WERI-Rb-1 (cell line): ENCODE results near the gene NKG7.
A peak's percentile ranks its signal among the peaks of the same experiment; 100 is the strongest.

Source experiments
- DNase-seq: peaks from one replicate; pipeline ENCODE4 v3.0.0-alpha.2; 2020
- H3K27ac ChIP-seq: fragments of 250-450 bp; sonication (Bioruptor Pico); 2 replicates; pipeline ENCODE4 v1.5.1; 2020; ENCODE audit warnings: mild to moderate bottlenecking, moderate library complexity
- H3K27me3 ChIP-seq: fragments of 250-450 bp; sonication (Bioruptor Pico); 2 replicates; pipeline ENCODE4 v1.5.1; 2021; ENCODE audit warnings: mild to moderate bottlenecking, low read depth, moderate library complexity; ENCODE audit not compliant: insufficient read depth, severe bottlenecking
- H3K36me3 ChIP-seq: fragments of 250-450 bp; sonication (Bioruptor Pico); 2 replicates; pipeline ENCODE4 v1.5.1; 2020; ENCODE audit warnings: mild to moderate bottlenecking, moderate library complexity
- H3K4me3 ChIP-seq: 2 replicates; pipeline ENCODE4 v1.5.1; 2011; ENCODE audit warnings: low read depth, mild to moderate bottlenecking, control low read depth, low read length
- H3K9me3 ChIP-seq: fragments of 250-450 bp; sonication (Bioruptor Pico); 2 replicates; pipeline ENCODE4 v1.5.1; 2021; ENCODE audit warnings: mild to moderate bottlenecking, moderate library complexity; ENCODE audit not compliant: severe bottlenecking
- TF ChIP-seq, protein P1 (sequence below): IDR thresholded peaks from 2 replicates; pipeline ENCODE4 v1.5.1; 2011; ENCODE audit warnings: low read depth, mild to moderate bottlenecking, control low read depth, inconsistent platforms, low read length

Gene NKG7

DNA sequence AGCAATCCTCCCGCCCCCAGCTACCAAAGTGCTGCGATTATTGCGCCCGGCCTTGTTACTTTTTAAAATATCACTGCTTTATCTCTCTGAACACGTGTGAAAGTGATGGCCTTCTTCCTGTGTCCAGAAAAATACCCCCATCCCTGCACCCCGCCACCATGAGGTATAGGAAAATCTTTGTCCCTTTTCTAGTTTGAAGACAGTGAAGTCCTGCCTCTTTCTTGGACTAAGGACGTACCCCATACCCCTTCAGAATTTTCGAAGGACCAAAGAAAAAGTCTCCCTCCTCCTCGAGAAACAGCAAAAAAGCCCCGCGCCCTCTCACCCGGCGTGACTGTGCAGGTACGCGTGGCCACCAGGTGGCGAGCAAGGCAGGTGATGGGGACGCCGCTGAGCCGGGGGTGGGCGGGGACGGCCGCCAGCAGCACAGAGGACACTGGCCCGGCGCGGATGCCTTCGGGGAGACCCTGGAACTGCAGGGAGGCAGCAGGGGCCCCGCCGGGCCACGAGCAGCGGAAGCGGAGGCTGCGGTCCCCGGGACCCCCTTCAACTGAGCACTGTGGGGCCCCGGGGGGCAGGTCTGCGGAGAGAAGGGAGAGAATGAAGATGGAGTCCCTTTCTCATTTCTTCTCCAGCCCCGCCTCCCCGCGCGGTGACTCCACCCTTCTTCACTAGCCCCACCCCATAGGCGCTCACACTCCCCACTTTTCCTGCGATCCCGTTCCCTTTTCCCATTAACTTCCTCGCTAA lies 33.7 kb downstream of the NKG7 start:
- H3K27ac ChIP-seq = peak overlapping the region; percentile 50
- TF ChIP-seq, protein P1, sequence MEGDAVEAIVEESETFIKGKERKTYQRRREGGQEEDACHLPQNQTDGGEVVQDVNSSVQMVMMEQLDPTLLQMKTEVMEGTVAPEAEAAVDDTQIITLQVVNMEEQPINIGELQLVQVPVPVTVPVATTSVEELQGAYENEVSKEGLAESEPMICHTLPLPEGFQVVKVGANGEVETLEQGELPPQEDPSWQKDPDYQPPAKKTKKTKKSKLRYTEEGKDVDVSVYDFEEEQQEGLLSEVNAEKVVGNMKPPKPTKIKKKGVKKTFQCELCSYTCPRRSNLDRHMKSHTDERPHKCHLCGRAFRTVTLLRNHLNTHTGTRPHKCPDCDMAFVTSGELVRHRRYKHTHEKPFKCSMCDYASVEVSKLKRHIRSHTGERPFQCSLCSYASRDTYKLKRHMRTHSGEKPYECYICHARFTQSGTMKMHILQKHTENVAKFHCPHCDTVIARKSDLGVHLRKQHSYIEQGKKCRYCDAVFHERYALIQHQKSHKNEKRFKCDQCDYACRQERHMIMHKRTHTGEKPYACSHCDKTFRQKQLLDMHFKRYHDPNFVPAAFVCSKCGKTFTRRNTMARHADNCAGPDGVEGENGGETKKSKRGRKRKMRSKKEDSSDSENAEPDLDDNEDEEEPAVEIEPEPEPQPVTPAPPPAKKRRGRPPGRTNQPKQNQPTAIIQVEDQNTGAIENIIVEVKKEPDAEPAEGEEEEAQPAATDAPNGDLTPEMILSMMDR = peak; percentile 72
- DNase-seq = peak; percentile 88
- H3K36me3 ChIP-seq = no peaks in the 10 kb centered on the region
- H3K27me3 ChIP-seq = no peaks in the 10 kb centered on the region
- H3K4me3 ChIP-seq = peak overlapping the region; percentile 49
- H3K9me3 ChIP-seq = no peaks in the 10 kb centered on the region

DNA sequence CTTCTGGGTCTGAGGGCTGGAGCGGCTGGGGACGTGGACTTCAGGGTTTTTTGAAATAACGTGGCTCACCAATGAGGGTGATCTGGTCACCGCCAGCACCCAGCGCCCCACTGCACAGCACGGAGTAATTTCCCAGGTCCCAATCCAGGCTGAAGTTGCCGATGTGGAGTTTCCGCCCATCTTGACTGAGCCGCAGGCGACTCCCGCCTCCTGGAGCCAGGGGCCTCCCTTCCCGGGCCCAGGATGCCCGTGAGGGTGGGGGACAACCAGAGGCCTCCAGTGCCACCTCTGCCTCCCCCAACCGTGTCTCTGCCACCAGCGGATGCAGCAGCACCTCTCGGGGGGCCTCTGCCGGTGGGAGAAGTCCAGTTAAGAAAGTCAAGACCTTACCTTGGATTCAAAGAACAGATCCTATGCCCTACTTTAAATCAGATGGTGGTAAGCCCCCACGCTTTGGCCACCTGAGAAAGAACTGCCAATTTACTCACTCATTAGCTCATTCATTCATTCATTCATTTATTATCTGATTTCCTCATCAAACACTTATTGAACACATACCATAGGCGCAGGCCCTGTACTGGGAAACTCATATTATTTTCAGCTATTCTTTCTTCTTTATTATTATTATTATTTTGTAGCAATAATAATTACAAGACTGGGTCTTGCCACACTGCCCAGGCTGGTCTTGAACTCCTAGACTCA lies 34.4 kb downstream of the NKG7 start:
- Histone ChIP-seq H3K9me3 (no peaks in the 10 kb centered on the region), H3K27ac (no peak overlapping the region), H3K4me3 (no peak overlapping the region), H3K36me3 (no peaks in the 10 kb centered on the region), H3K27me3 (no peaks in the 10 kb centered on the region)
- DNase-seq = no peak
- TF ChIP-seq, protein P1 = no peak

DNA sequence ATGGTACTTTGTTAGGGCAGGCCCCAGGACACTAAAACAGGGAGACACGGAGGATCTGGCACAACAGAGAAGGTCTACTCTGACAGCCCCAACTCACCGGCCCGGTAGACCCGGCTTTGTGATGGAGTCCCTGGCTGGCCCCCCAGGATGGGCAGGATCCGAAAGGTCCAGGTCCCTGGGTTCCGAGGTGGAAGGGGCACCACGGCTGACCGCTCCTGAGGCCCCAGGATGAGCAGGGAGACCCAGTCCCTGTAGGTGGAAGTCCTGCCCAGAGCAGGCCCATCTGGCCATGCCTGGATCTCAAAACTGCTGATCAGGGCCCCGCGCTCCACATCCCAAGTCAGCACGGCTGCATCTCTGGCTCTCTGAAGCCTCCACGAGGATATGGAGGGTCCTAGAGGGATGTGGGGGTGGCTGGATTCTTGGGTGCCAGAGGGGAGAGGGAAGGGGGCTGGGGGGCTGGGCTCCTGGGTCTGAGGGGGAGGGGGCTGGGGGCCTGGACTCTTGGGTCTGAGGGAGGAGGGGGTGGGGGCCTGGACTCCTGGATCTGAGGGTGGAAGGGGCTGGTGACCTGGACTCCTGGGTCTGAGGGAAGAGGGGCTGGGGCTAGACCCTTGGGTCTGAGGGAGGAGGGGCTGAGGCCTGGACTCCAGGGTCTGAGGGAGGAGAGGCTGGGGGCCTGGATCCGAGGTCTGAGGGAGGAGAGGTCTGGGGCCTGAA lies 35.2 kb downstream of the NKG7 start:
- DNase-seq = no peak
- TF ChIP-seq, protein P1 = no peak
- Histone ChIP-seq H3K4me3 (no peak overlapping the region), H3K27ac (no peak overlapping the region), H3K27me3 (no peaks in the 10 kb centered on the region), H3K9me3 (no peaks in the 10 kb centered on the region), H3K36me3 (no peaks in the 10 kb centered on the region)

DNA sequence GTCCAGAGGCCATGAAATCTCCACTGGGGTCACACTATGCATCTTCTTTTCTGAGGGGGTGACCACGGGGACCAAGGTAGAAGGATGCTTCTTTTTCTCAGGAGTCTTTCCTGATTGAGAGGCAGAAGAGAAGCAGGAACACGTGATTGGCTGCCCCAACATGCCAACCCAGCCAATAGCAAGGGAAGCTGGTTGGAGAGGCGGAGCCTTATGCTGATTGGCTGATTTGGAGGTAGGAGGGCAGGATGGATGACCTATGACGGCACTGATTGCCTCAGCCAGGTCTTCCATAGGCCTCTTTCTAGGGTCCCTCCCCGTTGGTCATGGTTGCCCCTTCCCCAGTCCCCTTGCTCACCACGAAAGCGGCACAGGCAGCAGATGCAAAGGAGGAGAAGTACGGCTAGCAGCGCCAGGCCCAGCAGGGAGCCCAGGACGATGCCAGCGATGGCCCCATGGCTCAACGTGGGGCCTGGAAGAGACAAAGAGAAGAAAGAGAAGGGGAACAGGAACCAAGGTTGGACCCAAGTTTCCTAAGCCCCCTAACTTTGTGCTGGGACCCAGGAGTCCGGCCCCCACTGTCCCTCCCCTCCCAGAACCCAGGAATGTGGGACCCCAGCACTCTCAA lies 38.5 kb downstream of the NKG7 start:
- H3K36me3 ChIP-seq = no peaks in the 10 kb centered on the region
- no peaks in the 10 kb centered on the region for H3K27me3 ChIP-seq
- H3K9me3 ChIP-seq = no peaks in the 10 kb centered on the region
- TF ChIP-seq, protein P1 = no peak
- no peak for DNase-seq
- H3K4me3 ChIP-seq = no peak overlapping the region
- no peak overlapping the region for H3K27ac ChIP-seq

DNA sequence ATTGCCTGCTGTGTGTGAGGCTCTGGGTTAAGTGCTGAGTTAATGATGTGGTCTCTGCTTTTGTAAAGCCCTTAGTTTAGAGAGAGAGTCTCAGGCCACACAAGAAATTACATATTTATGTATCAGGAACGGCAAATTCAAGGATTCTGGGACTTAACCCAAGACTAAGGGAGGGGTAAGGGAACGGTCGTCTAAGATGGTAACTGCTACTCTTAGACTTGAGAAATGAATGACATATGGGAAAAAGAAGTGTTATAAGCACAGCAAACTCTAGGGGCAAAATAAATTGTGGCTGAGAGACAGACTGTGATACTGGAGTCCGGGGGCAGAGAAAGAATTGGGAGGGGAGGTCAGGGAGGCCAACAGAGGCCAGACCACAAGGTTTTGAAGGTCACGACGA lies 40.7 kb downstream of the NKG7 start:
- Histone ChIP-seq H3K27ac (no peak overlapping the region), H3K27me3 (no peaks in the 10 kb centered on the region), H3K36me3 (no peaks in the 10 kb centered on the region), H3K9me3 (no peaks in the 10 kb centered on the region), H3K4me3 (no peak overlapping the region)
- no peak for DNase-seq
- TF ChIP-seq, protein P1 = no peak
